Muscle layer of duodenum (tissue), 2 donors: ENCODE data around the gene SPNS3.
A peak's percentile ranks its signal among the peaks of the same experiment; 100 is the strongest.

Experiments used
- H3K27ac ChIP-seq: one replicate; pipeline ENCODE4 v1.7.0; 2013; ENCODE audit warnings: mild to moderate bottlenecking, low read length
- H3K27me3 ChIP-seq: one replicate; pipeline ENCODE4 v1.7.0; 2013; ENCODE audit warnings: low read depth, mild to moderate bottlenecking, control low read depth, low read length
- H3K36me3 ChIP-seq, 2 donors: one replicate each; pipeline ENCODE4 v1.7.0; 2013; ENCODE audit warnings: low read length in 2 of 2, control low read depth in 1 of 2, mild to moderate bottlenecking in 1 of 2; ENCODE audit not compliant: insufficient read depth in 2 of 2, control insufficient read depth in 1 of 2
- H3K4me1 ChIP-seq, 2 donors: one replicate each; pipeline ENCODE4 v1.7.0; 2013; ENCODE audit warnings: low read length in 2 of 2, mild to moderate bottlenecking in 2 of 2, control low read depth in 1 of 2, moderate library complexity in 1 of 2; ENCODE audit not compliant: insufficient read depth in 2 of 2, control insufficient read depth in 1 of 2
- H3K4me3 ChIP-seq, 2 donors: one replicate each; pipeline ENCODE4 v1.7.0; 2013; ENCODE audit warnings: low read length in 2 of 2, low read depth in 1 of 2, mild to moderate bottlenecking in 1 of 2
- H3K9me3 ChIP-seq, 2 donors: one replicate each; pipeline ENCODE4 v1.7.0; 2013; ENCODE audit warnings: low read length in 2 of 2, control low read depth in 1 of 2, mild to moderate bottlenecking in 1 of 2; ENCODE audit not compliant: control insufficient read depth in 1 of 2
- donor health status: healthy.

Gene SPNS3

GRCh38 chr17:4475001-4475400 lies 41.3 kb downstream of the SPNS3 start:
- no peak overlapping the region for H3K27ac ChIP-seq
- H3K27me3 ChIP-seq = no peaks in the 10 kb centered on the region

GRCh38 chr17:4475463-4475862 lies 41.7 kb downstream of the SPNS3 start:
- Histone ChIP-seq H3K36me3 (no peaks in the 10 kb centered on the region), H3K27me3 (no peaks in the 10 kb centered on the region), H3K4me1 (no peaks in the 10 kb centered on the region), H3K27ac (no peak overlapping the region), H3K4me3 (no peak overlapping the region), H3K9me3 (no peaks in the 10 kb centered on the region)

More at GRCh38 chr17:4475001-4475400, 41.3 kb downstream of the SPNS3 start:
- Histone ChIP-seq H3K4me1 (no peaks in the 10 kb centered on the region), H3K9me3 (no peaks in the 10 kb centered on the region), H3K4me3 (no peak overlapping the region), H3K36me3 (no peaks in the 10 kb centered on the region)

- H3K9me3 ChIP-seq = no peaks in the 10 kb centered on the region
Observed at GRCh38 chr17:4476017-4476416, 42.3 kb downstream of the SPNS3 start.

GRCh38 chr17:4476511-4477070 lies 42.9 kb downstream of the SPNS3 start:
- Histone ChIP-seq H3K36me3 (no peaks in the 10 kb centered on the region), H3K4me3 (no peak overlapping the region), H3K9me3 (no peaks in the 10 kb centered on the region), H3K27ac (no peak overlapping the region), H3K27me3 (no peaks in the 10 kb centered on the region), H3K4me1 (peaks cover 0 to 4% of the 10 kb centered on the region in 2 donors)

More at GRCh38 chr17:4476017-4476416, 42.3 kb downstream of the SPNS3 start:
- Histone ChIP-seq H3K4me3 (no peak overlapping the region), H3K4me1 (peaks cover 0 to 3% of the 10 kb centered on the region in 2 donors), H3K27ac (no peak overlapping the region), H3K36me3 (no peaks in the 10 kb centered on the region), H3K27me3 (no peaks in the 10 kb centered on the region)

GRCh38 chr17:4477255-4477791 lies 43.6 kb downstream of the SPNS3 start:
- H3K9me3 ChIP-seq = no peaks in the 10 kb centered on the region
- no peak overlapping the region for H3K4me3 ChIP-seq
- no peaks in the 10 kb centered on the region for H3K27me3 ChIP-seq
- H3K27ac ChIP-seq = no peak overlapping the region
- peaks cover 0 to 4% of the 10 kb centered on the region in 2 donors for H3K4me1 ChIP-seq
- H3K36me3 ChIP-seq = no peaks in the 10 kb centered on the region

GRCh38 chr17:4478318-4478830 lies 44.6 kb downstream of the SPNS3 start:
- H3K27ac ChIP-seq = no peak overlapping the region
- peaks cover 0 to 4% of the 10 kb centered on the region in 2 donors for H3K4me1 ChIP-seq
- no peaks in the 10 kb centered on the region for H3K27me3 ChIP-seq
- no peaks in the 10 kb centered on the region for H3K9me3 ChIP-seq
- H3K36me3 ChIP-seq = no peaks in the 10 kb centered on the region
- H3K4me3 ChIP-seq = no peak overlapping the region

GRCh38 chr17:4479340-4479981 lies 45.7 kb downstream of the SPNS3 start:
- H3K4me1 ChIP-seq = peaks cover 4% of the 10 kb centered on the region in 2 donors
- no peaks in the 10 kb centered on the region for H3K27me3 ChIP-seq
- H3K36me3 ChIP-seq = no peaks in the 10 kb centered on the region
- H3K27ac ChIP-seq = peak overlapping the region; percentile 45
- no peak overlapping the region for H3K4me3 ChIP-seq
- H3K9me3 ChIP-seq = no peaks in the 10 kb centered on the region

- Histone ChIP-seq H3K27ac (peak overlapping the region; percentile 69), H3K4me1 (peaks cover 4% of the 10 kb centered on the region in 2 donors), H3K4me3 (no peak overlapping the region), H3K36me3 (no peaks in the 10 kb centered on the region), H3K9me3 (no peaks in the 10 kb centered on the region), H3K27me3 (no peaks in the 10 kb centered on the region)
Observed at GRCh38 chr17:4479982-4480751, 46.4 kb downstream of the SPNS3 start.

GRCh38 chr17:4480929-4481898 lies 47.5 kb downstream of the SPNS3 start:
- no peaks in the 10 kb centered on the region for H3K36me3 ChIP-seq
- H3K27me3 ChIP-seq = no peaks in the 10 kb centered on the region
- peaks cover 4% of the 10 kb centered on the region in 2 donors for H3K4me1 ChIP-seq
- no peaks in the 10 kb centered on the region for H3K9me3 ChIP-seq
- H3K27ac ChIP-seq = peak overlapping the region; percentile 69
- H3K4me3 ChIP-seq = no peak overlapping the region

- peaks cover 4% of the 10 kb centered on the region in 2 donors for H3K4me1 ChIP-seq
- no peaks in the 10 kb centered on the region for H3K9me3 ChIP-seq
- H3K36me3 ChIP-seq = no peaks in the 10 kb centered on the region
- no peak overlapping the region for H3K4me3 ChIP-seq
- peak overlapping the region; percentile 4 for H3K27ac ChIP-seq
- H3K27me3 ChIP-seq = no peaks in the 10 kb centered on the region
Observed at GRCh38 chr17:4482338-4483011, 48.7 kb downstream of the SPNS3 start.
